DMS53 (cell line): ENCODE measurements around the gene RRP15.

ENCODE experiments used
- DNase-seq: peaks from one replicate; lab custom pipeline; 2025; lab: John Stamatoyannopoulos, UW

RRP15 gene

DNA sequence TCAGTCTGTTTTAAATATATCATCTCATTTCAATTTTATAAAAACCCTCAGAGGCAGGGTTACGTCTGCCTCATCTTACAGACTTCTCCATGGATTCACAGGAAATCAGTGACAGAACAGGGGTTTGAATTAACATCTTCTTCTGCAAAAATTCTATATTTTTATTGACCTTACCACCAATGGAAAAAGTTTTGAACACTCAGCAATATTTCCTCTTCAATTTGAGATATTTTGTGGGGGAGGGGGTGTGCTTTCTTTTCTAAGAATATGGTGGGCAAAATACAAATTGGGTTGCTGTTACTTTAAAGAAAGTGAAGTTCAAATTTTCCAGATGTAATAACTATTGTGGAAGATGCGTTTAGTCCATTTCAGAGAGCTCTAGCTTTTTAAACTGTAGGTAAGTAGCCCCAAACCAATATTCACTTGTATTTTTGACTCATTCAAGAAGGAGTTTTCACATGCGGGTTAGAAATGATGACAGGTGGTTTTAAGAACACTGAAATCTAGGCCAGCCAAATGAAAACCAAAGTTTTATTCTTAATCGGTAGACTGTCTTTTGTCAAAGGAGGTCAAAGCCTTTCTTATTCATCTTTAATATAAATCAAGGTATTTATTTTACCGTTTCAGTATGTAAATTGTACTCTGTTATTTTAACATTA, 77.5 kb downstream of the RRP15 start:
- no peak for DNase-seq

DNA sequence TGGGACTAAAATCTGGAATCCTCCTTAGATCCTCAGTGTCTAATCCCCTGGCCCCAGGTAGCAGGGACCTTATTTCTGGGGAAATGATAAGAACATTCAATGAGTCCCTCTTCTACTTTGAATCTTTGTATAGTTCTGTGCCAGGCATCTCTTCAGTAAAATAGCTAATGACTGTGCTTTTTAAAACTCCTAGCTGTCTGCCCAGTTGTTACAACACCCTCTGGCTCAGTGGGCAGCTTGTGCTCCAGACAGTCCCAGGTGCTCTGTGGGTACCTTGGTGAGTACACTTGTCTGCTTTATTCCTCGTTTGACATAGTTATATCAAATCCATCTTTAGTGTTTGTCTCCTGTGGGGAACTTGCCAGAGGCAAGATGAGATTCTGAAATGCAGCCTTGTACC, 78.0 kb downstream of the RRP15 start:
- peak; percentile 56 for DNase-seq

DNA sequence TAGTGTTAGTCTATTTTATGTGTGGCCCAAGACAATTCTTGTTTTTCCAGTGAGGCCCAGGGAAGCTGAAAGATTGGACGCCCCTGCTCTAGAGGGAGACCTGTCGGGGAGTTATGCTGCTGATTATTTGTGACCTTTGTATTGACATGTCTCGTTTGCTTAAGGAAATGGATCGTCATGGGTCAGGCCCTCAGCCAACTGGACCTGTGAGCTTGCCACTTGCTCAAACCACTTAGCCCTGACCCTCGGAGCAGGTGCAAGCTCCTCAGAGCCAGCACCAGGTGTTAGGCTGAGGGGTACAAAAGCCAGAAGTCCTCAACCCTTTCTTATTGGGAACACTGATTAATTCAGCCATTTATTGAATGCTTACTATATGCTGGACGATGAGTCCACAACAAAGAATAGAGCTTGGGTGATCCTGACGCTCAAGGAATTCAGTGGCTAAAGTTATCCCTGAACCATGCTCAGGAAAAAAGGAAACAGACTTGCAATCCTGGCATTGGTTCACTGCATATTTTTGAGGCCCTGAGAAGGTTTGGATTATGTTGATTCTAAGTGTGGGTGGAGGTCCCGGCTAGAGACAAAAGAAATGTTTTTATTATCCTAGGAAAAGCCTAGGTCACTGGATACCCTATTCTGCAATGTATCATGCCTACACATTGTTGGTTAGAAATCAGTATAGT, 79.1 kb downstream of the RRP15 start:
- peak; percentile 96 for DNase-seq

DNA sequence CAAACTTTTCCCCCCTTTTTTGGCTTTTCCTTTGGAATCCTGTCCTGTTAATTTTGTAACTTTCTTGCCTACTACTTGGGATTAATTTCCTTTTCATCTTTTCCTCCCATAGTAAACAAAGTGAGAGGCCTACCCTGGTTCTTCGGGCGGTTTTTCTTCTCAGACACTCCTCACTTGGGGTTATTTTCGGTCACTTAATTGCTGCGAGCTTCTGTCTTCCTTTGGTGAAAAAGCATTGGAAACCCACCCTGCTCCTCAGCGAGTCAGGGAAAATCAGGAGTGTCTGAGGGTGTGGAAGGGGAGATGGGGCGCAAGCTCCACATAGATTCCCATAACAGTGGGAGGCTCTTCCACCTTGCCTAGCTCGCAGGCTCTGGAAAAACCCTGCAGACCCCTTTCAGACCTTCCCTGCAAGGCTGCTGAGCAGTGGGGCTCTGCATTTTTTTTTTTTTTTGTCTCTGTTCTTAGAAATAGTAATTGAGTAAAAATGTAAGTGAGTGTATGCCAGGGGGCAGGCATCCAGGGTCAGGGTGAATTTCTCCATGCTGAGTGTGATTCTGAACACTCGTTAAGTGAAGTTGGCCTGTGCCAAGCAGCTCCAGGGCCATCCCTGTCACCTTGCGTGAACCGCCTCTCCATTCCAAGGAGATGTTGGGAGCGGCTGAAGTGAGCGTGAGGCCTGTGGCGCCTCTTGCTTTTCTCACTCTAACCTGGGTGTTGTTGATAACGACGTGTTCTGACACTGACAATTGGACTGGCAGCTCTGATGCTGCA, 80.3 kb downstream of the RRP15 start:
- DNase-seq: peak; percentile 45

DNA sequence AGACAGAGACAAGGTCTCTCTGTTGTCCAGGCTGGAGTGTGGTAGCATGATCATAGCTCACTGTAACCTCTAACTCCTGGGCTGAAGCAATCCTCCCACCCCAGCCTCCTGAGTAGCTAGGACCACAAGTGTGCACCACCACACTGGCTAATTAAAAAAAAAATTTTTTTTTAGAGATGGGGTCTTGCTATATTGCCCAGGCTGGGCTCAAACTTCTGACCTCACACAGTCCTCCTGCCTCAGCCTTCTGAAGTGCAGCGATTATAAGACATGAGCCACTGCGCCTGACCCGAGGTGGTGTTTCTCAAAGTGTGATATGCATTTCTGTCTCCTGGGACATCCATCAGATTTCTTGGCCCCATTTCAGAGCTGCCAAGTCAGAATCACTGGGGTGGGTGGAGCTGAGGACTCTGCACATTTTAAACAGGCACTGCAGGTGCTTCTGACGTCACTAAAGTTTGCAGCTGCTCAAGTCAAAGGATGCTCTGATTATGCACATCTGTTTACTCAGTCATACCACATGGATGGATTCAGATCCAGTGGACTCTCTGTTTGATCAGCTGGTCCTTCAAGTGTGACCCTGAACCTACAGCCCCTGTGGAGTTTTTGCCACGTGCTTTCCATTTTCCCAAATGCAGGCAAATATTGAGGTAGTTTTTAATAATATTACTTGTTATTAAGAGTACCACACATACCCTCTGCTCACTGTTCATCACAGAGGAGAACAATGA, 81.4 kb downstream of the RRP15 start:
- peak; percentile 100 for DNase-seq

DNA sequence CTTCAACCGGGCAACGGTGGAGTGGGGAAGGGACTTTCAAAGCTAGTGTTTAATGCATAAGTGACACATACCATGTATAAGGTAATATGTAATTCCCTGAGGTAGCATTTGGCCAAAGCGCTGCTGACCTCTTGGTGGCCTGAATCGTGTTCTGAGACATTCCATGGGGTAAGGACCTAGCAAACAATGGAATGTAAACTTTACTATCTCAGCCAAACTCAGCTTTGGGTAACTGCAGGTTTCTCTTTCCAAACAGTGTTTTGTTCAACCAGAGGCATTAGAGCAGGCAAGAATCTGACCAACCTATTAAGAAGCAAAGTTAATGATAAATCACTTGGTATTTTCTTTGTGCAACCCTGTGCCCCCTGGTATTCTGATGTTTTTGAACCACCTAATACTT, 82.0 kb downstream of the RRP15 start:
- peak; percentile 87 for DNase-seq

DNA sequence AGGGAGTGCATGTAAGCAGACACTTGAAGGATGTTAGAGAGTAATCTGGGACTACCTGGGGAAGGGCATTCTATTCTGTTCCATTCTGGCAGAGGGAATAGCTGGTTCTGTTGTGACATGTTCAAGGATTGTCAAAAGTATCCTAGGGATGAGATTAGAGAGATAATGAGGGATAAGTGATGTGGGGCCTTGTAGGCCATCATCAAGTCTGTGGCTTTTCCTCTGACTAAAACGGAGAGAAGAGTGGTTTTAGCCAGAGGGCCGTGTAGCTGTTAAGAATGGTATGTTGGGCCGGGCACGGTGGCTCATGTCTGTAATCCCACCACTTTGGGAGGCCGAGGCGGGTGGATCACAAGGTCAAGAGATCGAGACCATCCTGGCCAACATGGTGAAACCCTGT, 83.6 kb downstream of the RRP15 start:
- no peak for DNase-seq

DNA sequence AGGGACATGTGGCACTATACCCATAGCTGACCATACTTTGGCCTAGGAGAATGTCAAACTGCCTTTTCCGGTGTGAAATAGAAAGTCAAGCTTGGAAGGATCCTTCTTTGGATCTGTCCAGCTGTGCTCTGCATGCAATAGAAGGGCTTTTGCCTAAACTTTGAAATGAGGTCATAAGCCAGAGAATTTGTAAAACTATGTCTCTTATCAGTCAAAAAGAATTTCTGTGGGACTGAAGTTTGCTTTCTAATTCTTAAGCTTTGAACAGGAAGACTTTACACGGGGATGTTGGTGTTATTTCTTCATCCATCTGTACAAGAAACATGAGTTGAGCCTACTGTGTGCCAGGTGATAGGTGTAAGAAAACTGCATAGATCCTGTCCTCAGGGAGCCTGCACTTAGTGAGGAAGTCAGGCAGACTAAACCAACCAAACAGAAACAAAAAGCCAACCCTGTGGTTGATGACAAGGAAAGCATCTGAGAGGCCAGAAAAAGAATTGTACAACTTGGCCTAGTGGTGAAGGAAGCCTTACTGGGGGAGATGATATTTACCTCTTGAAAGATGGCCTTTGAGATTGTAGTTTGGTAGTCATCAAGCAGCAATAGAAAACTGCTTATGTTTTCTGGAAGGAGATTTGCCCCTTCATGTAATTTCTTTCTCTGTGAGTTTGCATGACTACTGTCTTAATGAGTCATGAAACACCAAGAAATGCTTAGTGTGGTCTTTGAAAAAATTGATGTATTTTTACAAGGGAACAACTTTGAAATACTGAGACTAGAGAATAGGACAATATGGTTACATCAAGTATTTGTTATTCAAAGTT, 84.8 kb downstream of the RRP15 start:
- no peak for DNase-seq

DNA sequence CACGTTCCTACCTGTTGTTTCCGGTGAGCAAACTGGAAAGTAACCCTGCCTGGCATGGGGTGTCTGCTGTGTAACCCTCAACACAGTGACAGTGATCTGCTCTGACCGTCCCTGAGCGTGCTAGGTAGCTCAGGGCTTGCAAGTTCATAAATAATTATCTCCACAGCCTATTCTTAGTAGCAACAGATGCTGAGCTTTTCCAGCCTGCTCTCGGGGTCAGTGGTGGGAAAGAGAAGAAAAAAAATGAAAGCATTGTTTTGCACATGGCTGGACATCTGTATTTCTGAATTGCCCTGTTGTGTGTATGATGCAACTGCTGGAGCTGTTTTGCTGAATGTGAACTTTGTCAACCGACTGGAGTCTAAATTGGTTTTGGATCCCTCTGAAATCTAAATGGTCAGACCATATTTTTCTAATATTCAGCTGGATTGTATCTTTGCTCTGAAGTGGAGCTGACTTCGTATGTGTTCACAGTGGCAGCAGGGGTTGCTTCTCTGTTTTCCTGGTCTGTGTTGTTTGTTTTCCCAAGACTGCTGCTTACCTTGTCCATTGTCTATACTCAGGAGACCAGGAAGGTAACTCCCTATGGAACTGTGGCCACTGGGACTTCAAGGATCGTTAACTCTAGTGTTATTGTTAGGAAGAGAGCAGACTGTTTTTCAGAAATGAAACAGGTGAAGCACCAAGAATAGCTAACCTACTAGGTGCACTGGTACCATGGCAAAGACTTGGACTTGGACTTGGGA, 87.0 kb downstream of the RRP15 start:
- peak; percentile 87 for DNase-seq

DNA sequence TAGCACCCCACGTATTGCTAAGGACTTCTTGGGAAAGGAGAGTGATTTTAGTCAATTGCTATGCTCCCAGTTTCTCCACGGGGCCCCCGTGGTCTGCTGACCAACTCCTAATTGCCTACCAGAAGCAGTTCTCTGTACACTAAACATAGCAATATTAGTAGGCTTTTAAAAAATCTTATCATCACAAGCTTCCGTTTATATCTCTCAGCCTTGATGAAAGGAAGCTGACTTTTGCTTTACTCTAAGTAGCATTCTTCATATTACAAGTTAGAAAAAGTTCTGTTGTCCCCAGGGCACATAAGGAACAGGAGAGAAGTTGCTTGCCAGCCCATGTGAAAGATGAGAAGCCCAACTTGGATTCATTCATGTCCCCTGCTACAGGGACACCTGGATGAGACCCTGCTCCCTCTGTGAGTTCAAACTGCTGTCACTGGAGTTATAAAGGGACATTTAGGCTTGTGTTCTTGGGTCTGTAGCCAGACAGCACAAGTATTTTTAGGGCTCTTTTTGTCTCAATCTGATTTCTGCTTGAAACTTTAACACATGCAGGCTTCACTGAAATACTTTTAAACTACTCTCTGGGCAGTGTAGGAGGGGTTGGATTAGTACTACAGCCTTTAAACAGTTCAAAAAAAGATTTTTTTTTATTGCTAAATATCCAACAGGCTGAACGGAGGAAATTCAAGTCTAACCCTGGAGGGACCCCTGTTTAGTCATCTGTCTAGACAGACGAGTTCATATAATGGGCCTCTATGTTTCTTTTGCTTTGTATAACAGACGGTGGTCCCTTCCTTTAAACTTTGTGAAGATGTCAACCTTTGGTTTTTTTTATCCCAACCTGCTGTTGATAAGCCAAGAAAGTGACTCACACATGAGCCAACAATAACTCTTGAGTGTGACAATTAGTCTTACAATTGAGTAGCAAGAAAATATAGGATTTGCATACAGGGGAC, 89.6 kb downstream of the RRP15 start:
- DNase-seq: peak; percentile 43

DNA sequence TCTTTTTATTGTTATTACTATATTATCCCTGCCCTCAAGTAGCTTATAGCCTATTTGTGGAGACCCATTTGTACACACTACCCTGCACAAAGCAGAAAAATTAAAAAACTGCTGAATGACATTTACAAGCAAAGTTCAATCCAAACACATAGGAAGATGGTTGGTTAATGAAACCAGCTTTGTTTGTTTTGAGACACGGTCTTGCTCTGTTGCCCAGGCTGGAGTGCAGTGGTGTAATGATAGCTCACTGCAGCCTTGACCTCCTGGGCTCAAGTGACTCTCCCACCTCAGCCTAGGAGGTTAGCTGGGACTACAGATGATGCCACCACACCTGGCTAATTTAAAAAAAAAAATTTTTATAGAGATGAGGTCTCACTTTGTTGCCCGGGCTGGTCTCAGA, 91.6 kb downstream of the RRP15 start:
- peak; percentile 78 for DNase-seq

DNA sequence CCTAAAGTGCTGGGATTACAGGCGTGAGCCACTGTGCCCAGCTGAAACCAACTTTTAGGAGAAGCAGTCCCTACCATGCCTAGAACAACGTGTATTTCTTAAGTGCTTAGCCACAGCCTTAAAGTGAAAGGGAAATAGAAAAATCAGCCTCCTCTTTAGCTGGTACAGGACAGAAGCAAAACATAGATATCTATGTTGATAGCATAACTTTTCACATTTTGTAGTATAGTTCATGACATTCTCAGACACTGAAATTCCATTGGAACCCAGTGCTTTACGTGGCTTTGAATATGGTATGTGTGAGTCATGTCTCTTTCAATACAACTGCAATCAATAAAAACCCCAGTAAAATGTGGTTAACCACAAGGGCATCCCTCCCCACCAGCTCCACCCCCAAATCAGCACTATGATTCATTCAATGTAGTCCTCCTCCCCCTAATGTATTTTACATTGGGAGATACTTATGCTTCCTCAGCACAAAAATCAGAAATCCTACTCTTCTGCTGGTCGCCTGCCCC, 92.1 kb downstream of the RRP15 start:
- peak; percentile 58 for DNase-seq

DNA sequence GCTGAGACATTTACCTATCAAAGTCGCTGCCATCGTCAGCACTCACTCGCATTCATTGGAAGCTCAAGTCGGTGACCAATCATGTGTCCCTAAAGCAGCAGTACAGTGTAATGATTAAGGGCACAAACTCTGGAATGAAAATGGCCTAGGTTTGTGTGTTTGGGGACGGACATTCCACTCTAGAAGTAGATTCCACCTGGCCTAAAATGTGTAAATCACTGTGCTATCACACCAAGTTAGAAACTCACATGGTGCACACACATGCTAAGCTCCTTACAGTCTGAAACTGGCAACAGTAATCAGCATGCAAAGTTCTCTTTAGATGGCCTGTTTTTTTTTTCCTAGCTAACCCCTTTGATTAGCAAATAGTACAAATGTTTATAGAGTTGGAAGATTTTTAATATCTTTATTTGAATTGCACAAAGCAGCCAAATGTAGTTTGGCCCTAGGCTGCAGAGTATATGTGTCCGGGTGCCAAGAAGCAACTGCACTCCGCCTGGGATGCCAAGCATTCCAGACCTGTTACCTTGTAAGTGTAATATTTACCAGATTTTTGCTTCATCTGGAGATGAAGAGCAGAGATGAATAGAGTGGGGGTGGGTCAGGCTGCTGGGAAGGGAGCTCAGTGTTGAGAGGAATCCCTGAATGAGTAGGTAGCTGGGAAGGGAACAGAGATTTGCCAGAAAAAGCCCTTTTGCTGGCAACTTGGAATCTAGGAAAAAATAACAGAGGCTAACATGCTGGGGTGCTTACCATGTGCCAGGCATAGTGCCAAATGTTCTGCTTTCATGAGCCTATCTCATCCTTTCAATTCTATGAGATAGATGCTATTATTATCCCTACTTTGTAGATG, 95.3 kb downstream of the RRP15 start:
- peak; percentile 72 for DNase-seq

DNA sequence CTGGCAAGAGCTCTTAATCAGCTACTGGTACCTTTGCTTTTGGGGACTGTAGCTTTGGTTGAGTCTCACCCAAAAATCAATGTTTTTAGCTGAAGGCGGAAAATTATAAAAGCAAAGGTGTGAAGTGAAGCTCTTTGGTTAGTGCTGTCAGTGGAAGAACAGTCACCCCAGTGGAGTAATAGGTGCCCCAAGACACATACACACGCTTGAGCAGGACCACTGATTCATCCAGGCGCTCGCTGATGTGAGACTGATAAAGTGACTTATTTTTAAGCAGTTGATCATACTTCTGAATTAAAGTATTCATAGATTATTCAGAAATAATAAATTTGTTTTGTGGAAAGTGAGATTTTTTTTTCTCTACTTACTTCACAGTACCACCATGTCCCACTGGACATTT, 97.2 kb downstream of the RRP15 start:
- no peak for DNase-seq

DNA sequence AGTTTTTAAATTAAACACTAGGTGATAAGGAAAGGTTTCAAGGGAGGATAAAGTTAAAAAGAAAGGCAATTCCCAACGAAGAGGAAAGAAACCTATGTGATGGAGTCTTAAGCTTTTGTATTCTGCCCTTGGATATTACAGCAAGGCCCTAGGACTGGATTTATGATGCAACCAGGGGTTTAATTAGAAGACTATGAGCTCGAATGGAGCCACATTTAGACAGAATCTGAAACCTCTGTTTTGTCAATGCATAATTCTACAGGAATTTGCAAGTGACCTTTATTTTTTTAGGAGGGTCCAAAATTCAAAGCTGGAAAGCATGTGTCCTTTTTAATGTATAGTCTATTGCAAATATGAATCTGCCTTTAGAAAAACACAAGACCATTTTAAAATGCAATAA, 98.0 kb downstream of the RRP15 start:
- DNase-seq: peak; percentile 53

DNA sequence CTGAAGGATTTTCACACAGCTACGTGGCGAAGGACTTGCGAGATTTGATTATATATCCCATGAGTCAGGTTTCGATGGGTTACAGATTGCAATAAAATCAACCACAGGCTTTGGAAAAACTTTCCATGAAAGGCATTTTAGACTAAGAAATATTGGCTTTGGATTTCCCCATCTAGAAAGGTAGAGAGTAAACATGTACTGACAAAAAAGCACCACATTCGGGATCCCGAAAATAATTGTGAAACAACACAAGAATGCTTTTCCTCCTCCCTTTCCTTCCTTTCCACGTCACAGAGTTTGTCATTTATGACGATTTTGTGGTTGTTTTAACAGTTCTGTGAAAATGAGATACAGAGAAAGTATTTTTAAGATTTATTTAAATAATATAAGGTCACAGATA, 98.6 kb downstream of the RRP15 start:
- peak; percentile 66 for DNase-seq

DNA sequence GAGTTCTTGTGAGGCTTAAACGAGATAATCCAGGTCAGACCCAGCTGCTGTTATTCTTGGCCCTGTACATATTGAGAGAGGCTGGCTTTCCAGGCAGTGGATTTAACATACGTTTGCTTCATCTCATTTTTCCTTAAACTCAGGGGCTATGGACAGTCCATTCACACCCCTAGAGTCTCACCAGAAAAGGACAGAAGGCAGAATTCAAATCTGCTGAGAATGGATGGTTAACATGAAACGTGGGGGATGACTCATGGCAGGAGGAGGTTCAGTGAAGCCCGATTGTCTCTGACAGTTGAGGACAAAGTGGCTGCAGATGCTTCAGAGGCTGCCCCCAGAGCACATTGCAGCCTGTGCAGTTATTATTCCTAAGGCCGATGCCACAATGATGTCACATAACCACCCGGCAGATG, 99.5 kb downstream of the RRP15 start:
- DNase-seq: peak; percentile 95
